Mesothelial cell of epicardium (in vitro differentiated cells): Measurements from ENCODE around the gene EXO5. TPM values are rescaled to one million over a fixed set of nuclear protein-coding genes. Genes with fewer than 3 reads are reported as not detected.
"Not testable (repeated sequence)": the region's sequence is repeated elsewhere in the genome, so short reads cannot be mapped to it uniquely, and the experiment has no call there.

Source experiments
- DNase-seq, 2 experiments: peaks; one replicate each; pipeline ENCODE4 v3.0.0; 2021; ENCODE audit warnings: low spot score in 2 of 2; ENCODE audit not compliant: unreplicated experiment in 2 of 2
- H3K27ac Mint-ChIP-seq: 2 replicates; pipeline ENCODE4 v1.8.0; 2021; ENCODE audit warnings: mixed read lengths
- H3K27me3 Mint-ChIP-seq: 2 replicates; pipeline ENCODE4 v1.8.0; 2021; ENCODE audit warnings: low read depth, mixed read lengths
- H3K36me3 Mint-ChIP-seq: 2 replicates; pipeline ENCODE4 v1.8.0; 2021; ENCODE audit warnings: mixed read lengths
- H3K4me1 Mint-ChIP-seq: 2 replicates; pipeline ENCODE4 v1.8.0; 2021; ENCODE audit warnings: mixed read lengths
- H3K4me3 Mint-ChIP-seq: 2 replicates; pipeline ENCODE4 v1.8.0; 2021; ENCODE audit warnings: mild to moderate bottlenecking, moderate library complexity, mixed read lengths
- H3K9me3 Mint-ChIP-seq: 2 replicates; pipeline ENCODE4 v1.8.0; 2021; ENCODE audit warnings: mixed read lengths
- CTCF ChIP-seq: fragments of 200-600 bp; sonication (generic); IDR thresholded peaks from one replicate; pipeline ENCODE4 v1.5.0; 2021; ENCODE audit warnings: antibody characterized with exemption; ENCODE audit not compliant: unreplicated experiment
- total RNA-seq: library from RNA; stranded (reverse); gene quantifications from 3 replicates; pipeline ENCODE4 v1.2.1, GENCODE V29; 2021

EXO5 gene
- total RNA-seq, 1 donor from 2014 or later: 16.5 TPM

GRCh38 chr1:40476924-40477677 is 31.5 kb upstream of the EXO5 start, which contains the start of gene ZFP69:
TSS of gene ZFP69 (plus strand) at chr1:40477290. CDS start at chr1:40479362, 2,072 bp downstream.
- TF ChIP-seq CTCF: no peak
- H3K27ac Mint-ChIP-seq: peak within 1 kb of the TSS; percentile 55
- H3K4me3 Mint-ChIP-seq: peak within 1 kb of the TSS; percentile 83
- H3K4me1 Mint-ChIP-seq: peaks cover 16% of the 10 kb centered on the region
- DNase-seq: peak; percentile 58 to 77
- H3K9me3 Mint-ChIP-seq: peaks cover 29% of the 10 kb centered on the region
- H3K36me3 Mint-ChIP-seq: peaks cover 23% of the 10 kb centered on the region
- H3K27me3 Mint-ChIP-seq: no peaks in the 10 kb centered on the region

- Mint-ChIP-seq H3K4me3 (peak overlapping the region; percentile 83), H3K36me3 (peaks cover 29% of the 10 kb centered on the region), H3K9me3 (peaks cover 27% of the 10 kb centered on the region), H3K27ac (peak overlapping the region; percentile 55), H3K27me3 (no peaks in the 10 kb centered on the region), H3K4me1 (peaks cover 16% of the 10 kb centered on the region)
- TF ChIP-seq CTCF: no peak
- peak in 1 of 2 experiments; percentile 38 for DNase-seq
These were observed 30.9 kb upstream of the EXO5 start for GRCh38 chr1:40477678-40478053.

GRCh38 chr1:40478276-40478675 is 30.3 kb upstream of the EXO5 start:
- DNase-seq: no peak
- Mint-ChIP-seq H3K9me3 (peaks cover 21% of the 10 kb centered on the region), H3K4me1 (peaks cover 16% of the 10 kb centered on the region), H3K27ac (no peak overlapping the region), H3K27me3 (no peaks in the 10 kb centered on the region), H3K4me3 (peak overlapping the region; percentile 83), H3K36me3 (peaks cover 32% of the 10 kb centered on the region)
- TF ChIP-seq CTCF: no peak

GRCh38 chr1:40479156-40479555 is 29.4 kb upstream of the EXO5 start:
- H3K9me3 Mint-ChIP-seq: peaks cover 12% of the 10 kb centered on the region
- peaks cover 38% of the 10 kb centered on the region for H3K36me3 Mint-ChIP-seq
- H3K4me1 Mint-ChIP-seq: peaks cover 16% of the 10 kb centered on the region
- no peak overlapping the region for H3K27ac Mint-ChIP-seq
- H3K4me3 Mint-ChIP-seq: peak overlapping the region; percentile 6
- no peak for TF ChIP-seq CTCF
- DNase-seq: no peak
- H3K27me3 Mint-ChIP-seq: no peaks in the 10 kb centered on the region

GRCh38 chr1:40495315-40495903 is 13.2 kb upstream of the EXO5 start:
- Mint-ChIP-seq H3K27ac (no peak overlapping the region), H3K27me3 (no peaks in the 10 kb centered on the region), H3K9me3 (peaks cover 69% of the 10 kb centered on the region), H3K36me3 (peaks cover 78% of the 10 kb centered on the region), H3K4me1 (no peaks in the 10 kb centered on the region), H3K4me3 (no peak overlapping the region)
- TF ChIP-seq CTCF: no peak
- DNase-seq: no peak

- peaks cover 65% of the 10 kb centered on the region for H3K36me3 Mint-ChIP-seq
- not testable (repeated sequence) for H3K4me3 Mint-ChIP-seq
These were observed 5.9 kb upstream of the EXO5 start for GRCh38 chr1:40502651-40503050.

More at GRCh38 chr1:40502651-40503050, 5.9 kb upstream of the EXO5 start:
- peaks cover 58% of the 10 kb centered on the region for H3K9me3 Mint-ChIP-seq
- not testable (repeated sequence) for H3K4me1 Mint-ChIP-seq, DNase-seq, H3K27ac Mint-ChIP-seq, H3K27me3 Mint-ChIP-seq
